Stimulated activated CD8-positive, alpha-beta memory T cell treated with anti-CD3 and anti-CD28 coated beads, Interleukin-4, amount 100 ng/mL, for 24 hours (primary cell): ENCODE measurements around the gene ZNF408.
"Not testable (repeated sequence)": the region's sequence is repeated elsewhere in the genome, so short reads cannot be mapped to it uniquely, and the experiment has no call there.

Experiments used
- DNase-seq: peaks from one replicate; pipeline ENCODE4 v3.0.0-alpha.2; 2020; ENCODE audit warnings: low read depth

ZNF408 gene

GRCh38 chr11:46697723-46698122, 3.1 kb upstream of the ZNF408 start:
- DNase-seq: no peak

DNA sequence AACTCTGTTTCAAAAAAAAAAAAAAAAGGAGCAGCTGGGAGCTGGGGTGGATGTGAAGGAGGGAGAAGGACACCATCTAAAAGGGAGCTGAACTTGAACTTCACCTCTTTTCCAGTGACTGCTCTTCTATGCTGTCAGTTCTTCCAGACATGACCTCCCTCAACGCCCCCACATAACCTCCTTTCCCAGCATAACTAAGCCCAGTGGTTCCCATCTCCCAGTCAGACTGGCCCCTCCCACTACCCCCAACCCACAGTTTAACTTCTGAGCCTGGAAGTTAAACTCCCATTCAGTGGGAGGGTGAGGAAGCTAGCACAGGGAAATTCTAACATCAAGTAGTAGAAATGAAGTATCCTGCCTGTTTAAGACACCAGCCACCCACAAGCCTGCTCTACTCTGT, 2.2 kb upstream of the ZNF408 start:
- DNase-seq: no peak

DNA sequence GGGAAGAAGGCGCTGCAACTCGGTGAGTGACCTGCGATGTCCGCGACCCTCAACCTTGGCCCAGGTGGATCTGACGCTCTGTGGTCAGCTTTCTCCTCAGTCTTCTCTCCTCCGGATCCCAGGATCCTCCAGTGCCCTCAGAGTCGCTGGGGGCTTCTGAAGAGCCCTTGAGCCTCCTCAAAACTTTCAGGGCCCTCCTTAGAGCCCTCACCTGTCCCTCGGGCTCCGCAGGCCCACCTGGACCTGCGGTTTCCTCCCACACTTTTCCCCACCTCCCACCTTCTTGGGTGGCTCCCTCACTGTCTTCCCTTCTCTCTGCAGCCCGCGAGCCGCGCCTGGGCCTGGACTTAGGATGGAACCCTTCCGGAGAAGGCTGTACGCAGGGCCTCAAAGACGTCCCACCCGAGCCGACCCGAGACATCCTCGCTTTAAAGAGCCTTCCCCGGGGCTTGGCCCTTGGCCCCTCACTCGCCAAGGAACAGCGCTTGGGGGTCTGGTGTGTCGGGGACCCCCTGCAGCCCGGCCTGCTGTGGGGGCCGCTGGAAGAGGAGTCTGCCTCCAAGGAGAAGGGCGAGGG, 335 bp downstream of the ZNF408 start:
- DNase-seq: no peak

DNA sequence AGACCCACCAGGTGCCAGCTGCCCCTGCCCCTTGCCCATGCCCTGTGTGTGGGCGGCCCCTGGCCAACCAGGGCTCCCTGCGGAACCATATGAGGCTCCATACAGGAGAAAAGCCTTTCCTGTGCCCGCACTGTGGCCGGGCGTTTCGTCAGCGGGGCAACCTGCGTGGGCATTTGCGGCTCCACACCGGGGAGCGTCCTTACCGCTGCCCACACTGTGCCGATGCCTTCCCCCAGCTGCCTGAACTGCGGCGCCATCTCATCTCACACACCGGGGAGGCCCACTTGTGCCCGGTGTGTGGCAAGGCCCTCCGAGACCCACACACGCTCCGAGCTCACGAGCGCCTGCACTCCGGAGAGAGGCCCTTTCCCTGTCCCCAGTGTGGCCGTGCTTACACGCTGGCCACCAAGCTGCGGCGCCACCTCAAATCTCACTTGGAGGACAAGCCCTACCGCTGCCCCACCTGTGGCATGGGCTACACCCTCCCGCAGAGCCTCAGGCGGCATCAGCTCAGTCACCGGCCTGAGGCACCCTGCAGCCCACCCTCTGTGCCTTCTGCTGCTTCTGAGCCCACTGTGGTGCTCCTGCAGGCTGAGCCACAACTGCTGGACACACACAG, 4.3 kb downstream of the ZNF408 start:
- no peak for DNase-seq

GRCh38 chr11:46706886-46707285, 6.1 kb downstream of the ZNF408 start:
- no peak for DNase-seq

- DNase-seq: not testable (repeated sequence)
These were observed 8.5 kb downstream of the ZNF408 start for GRCh38 chr11:46709351-46709750.

GRCh38 chr11:46710821-46711269, 10.0 kb downstream of the ZNF408 start:
- no peak for DNase-seq

DNA sequence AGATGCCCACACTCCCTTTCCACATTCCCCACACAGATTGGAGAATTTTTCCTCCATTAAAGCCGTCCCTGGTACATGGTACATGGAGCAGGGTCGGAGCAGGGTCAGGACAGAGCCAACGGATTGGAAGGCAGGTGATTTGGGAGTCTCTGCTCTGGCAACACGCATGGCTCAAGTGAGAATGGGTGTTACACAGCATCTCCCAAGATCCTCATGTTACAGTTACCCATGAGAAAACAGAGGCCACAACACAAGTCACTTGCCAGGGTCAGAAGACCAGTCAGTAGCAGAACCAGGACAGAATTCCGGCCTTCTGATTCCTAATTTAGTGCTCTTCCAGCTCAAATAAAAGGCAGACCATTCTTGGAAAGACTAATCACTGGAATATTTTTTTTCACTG, 10.5 kb downstream of the ZNF408 start:
- no peak for DNase-seq

- DNase-seq: no peak
These were observed 12.2 kb downstream of the ZNF408 start for GRCh38 chr11:46712874-46713576.

GRCh38 chr11:46717825-46718154, 17.0 kb downstream of the ZNF408 start:
- DNase-seq: not testable (repeated sequence)

DNA sequence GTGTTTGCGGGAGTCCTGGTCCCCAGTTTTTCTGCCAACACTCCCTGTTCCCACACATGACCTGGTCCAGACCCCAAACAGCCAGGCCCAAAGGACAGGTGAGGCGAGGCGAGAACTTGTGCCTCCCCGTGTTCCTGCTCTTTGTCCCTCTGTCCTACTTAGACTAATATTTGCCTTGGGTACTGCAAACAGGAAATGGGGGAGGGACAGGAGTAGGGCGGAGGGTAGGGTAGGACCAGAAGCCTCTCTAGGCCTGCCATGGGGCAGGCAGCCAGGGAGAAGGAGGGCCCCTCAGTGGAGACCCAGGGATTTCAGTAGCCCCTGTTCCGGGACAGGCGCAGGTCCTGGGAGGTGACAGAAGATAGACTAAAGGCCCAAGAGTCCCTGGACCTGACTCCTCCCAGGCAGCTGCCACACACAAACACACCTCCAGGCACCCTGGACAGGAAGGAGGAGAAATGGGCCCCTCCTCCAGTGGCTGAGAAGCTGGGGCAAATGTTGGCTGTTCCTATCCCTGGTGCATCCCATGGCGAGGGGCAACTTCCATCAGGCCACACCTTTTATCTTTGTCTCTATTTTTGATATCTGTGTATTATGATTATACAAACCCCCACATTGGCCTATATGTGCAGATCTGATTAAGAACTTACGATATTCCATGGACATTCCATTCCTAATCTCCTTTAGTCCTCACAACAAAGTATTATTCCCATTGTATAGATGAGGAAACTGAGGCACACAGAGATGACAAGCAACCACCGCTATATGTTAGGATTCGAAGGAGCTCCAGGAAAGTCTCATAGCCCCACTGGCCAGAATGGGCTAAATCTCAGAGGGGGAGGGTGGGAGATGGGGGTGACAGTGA, 17.6 kb downstream of the ZNF408 start:
- no peak for DNase-seq

DNA sequence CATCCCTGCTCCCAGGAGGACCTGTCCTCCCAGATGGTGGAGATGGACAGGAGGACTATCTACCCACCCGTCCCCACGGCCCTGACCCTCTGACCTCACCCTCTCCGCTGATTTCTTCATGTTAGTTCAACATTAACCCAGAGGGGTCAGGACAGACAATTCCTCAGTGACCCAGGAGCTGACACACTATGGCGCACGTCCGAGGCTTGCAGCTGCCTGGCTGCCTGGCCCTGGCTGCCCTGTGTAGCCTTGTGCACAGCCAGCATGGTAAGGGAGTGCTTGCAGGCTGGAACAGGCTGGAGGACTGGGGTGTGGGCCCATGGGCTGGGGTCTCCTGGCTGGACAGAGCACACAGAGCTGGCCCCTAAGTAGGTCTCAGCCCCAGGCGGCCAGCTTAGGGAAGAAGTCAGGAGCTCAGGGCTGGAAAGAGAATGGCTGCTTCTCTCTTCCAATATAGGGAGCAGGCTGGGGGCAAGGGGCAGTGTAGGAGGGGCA, 18.3 kb downstream of the ZNF408 start, which contains the start of gene F2:
F2 (plus strand) TSS at position 166 of the 495 bp plus-strand sequence; CDS start at position 189, 23 bp downstream.
- no peak for DNase-seq

DNA sequence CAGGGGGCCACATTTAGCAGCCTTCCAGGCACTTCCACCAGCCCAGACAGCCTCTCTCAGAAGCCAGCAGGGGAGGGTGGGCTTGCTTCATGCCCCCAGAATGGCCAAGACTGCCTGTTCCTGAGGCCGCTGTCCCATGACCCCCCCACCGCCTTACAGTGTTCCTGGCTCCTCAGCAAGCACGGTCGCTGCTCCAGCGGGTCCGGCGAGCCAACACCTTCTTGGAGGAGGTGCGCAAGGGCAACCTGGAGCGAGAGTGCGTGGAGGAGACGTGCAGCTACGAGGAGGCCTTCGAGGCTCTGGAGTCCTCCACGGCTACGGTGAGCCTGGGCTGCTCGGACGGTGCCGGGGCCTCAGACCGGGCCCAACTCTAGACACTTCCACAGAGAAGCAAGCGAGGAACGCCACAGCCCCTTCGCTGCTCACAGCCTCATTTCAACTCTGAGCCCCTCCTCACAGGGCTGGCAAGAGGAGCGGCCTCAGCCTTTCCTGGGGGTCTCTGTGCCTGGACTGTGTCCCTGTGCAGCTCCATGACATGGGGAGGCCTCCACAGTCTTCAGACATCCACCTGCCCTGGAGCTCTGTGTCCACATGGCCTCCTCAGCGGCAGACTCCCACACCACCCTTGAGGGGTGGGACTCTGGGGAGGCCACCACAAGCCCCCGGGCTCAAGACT, 18.9 kb downstream of the ZNF408 start:
- no peak for DNase-seq

GRCh38 chr11:46721286-46721685, 20.5 kb downstream of the ZNF408 start:
- DNase-seq: no peak

- no peak for DNase-seq
These were observed 21.9 kb downstream of the ZNF408 start for GRCh38 chr11:46722566-46723358.

GRCh38 chr11:46723359-46723680, 22.5 kb downstream of the ZNF408 start:
- DNase-seq: no peak

GRCh38 chr11:46724088-46724487, 23.3 kb downstream of the ZNF408 start:
- DNase-seq: no peak

GRCh38 chr11:46725338-46726205, 24.7 kb downstream of the ZNF408 start:
- DNase-seq: no peak

GRCh38 chr11:46726206-46726862, 25.5 kb downstream of the ZNF408 start:
- no peak for DNase-seq
